ENCODE data around the gene SRSF8.
"Not testable (repeated sequence)": the region's sequence is repeated elsewhere in the genome, so short reads cannot be mapped to it uniquely, and the experiment has no call there.

SRSF8 gene

DNA sequence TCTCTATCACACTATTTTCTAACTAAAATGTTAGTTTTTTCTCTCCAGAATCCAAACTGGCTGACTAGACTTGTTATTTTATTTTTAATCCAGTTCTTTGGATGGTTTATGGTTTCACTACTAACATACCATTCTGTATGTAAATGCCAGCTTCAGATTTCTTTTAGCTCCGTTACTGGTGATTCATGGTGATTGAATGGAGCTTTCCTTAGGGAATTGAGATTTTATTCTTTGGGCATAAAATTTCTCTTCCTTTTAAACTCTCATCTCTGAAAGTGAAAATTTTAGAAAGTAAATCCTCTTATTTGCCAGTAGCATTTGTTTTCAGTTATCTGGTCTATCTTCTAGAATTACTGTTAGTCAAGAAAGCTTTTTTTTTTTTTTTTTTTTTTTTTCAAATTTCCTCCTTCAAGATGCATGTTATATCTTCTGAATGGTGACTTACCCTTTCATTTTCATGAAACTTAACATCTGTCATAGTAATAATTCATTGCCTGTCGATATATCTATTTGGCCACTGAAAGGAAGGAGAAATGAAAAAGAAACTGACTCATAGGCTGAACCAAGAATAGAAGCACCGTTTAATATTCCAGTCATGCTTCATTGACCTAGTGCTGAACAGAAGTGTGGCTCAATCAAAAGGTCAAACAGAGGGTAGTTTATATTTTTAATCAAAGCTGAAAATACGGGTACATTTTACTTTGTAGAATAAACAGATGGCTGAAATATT is 29.3 kb downstream of the SRSF8 start:
- peak; percentile 51 for DNase-seq (ENCODE audit: low spot score)

DNA sequence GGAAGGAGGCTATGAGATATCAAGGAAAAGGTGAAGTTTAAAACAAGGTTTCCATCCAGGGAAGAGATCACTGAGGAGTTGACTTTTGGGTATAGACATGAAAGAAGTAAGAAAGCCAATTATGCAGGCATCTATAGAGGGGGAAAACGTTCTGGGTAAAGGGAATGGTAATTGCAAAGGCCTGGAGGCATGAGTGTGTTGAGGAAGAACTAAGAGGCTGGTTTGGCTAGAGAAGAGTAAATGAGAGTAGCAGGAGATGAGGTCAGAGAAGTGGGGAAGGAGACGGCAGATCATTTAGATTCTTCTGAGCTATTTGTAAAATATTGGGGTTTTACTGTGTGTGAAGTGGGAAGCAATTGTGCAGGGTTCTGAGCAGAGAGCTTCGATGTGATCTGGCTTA is 30.5 kb downstream of the SRSF8 start:
- no peak for DNase-seq (ENCODE audit: low spot score)

GRCh38 chr11:95098826-95099225 is 32.1 kb downstream of the SRSF8 start:
- DNase-seq (ENCODE audit: low spot score) = no peak

- no peak for DNase-seq (ENCODE audit: low spot score)
These were observed 33.5 kb downstream of the SRSF8 start for GRCh38 chr11:95100191-95100648.

GRCh38 chr11:95100856-95101507 is 34.3 kb downstream of the SRSF8 start:
- no peak for DNase-seq (ENCODE audit: low spot score)

- no peak for DNase-seq (ENCODE audit: low spot score)
These were observed 35.2 kb downstream of the SRSF8 start for GRCh38 chr11:95101935-95102334.

DNA sequence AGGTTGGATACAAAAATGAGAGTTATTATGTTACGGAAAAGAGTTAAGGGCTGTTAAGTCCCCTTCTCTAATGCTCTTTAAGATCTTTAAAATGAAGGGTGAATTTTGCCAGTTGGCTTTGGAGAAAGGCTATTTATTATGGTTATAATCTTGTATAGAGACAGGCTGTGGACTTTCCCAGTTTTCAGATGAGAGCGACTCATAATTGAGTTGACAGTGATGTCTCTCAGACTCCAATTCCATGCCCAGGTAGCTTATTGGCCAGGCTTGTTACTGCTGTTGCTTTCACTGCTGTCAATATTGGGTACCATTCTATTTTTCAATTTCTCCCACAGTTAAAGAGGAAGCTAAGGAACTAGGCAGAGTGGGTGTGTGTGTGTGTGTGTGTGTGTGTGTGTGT is 36.0 kb downstream of the SRSF8 start:
- no peak for DNase-seq (ENCODE audit: low spot score)

- DNase-seq (ENCODE audit: low spot score) = no peak
These were observed 37.0 kb downstream of the SRSF8 start for GRCh38 chr11:95103701-95104100.

GRCh38 chr11:95104121-95104830 is 37.6 kb downstream of the SRSF8 start:
- DNase-seq (ENCODE audit: low spot score) = no peak

GRCh38 chr11:95104856-95105255 is 38.1 kb downstream of the SRSF8 start:
- no peak for DNase-seq (ENCODE audit: low spot score)

- peak; percentile 25 for DNase-seq (ENCODE audit: low spot score)
These were observed 41.5 kb downstream of the SRSF8 start for GRCh38 chr11:95108159-95108611.

DNA sequence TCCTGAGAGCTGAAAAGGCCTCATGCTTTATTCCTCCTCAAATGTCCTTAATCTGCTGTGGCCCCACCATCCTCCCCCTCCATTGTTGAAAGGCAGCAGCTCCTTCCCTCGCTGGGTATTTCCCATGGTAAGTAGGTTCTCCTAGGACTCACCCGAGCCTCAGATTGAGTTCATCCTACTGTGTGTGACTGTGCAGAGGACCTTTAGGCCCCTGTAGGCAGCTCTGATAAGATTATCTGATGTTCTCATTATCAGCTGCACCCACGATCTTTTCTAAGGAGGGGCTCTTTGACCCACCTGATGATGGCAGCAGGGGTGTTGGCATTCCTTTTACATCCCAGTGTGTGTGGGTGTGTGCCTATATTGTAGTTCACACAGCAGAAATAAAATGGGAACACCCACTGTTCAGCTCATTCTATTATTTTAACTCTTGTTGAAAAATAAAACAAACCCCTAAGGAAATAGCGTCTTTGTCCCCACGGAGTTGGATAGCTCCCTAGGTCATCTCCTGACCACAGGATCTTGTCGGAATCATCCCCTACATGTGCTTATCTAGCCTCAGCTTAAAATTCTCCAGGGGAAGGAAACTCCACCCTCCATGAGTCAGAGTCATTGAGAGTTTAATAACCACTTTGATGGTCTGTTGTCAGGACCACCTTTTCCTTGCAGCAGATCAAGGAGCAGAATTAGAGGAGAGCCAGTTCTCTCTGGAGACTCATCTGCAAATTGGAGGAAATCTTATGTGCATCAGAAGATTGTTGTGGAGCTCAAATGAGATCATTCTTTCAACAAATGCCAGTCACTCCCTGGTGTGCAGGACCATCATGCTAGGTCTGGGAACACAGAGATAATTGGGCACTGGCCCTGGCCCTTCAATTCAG is 42.2 kb downstream of the SRSF8 start:
- no peak for DNase-seq (ENCODE audit: low spot score)

DNA sequence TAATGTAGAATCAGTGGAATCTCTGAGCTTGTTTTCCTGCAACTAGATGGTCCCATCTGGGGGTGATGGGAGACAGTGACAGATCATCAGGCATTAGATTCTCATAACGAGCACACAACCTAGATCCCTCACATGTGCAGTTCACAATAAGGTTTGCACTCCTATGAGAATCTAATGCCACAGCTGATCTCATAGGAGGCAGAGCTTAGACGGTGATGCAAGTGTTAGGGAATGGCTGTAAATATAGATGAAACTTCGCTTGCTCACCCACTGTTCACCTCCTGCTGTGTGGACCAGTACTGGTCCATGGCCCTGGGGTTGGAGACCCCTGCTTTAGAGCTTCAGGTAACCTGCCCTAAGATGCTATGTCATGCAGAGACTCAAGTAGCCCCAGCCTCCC is 44.8 kb downstream of the SRSF8 start:
- DNase-seq (ENCODE audit: low spot score) = not testable (repeated sequence)

GRCh38 chr11:95111923-95112540 is 45.3 kb downstream of the SRSF8 start:
- no peak for DNase-seq (ENCODE audit: low spot score)

- DNase-seq (ENCODE audit: low spot score) = no peak
These were observed 48.9 kb downstream of the SRSF8 start for GRCh38 chr11:95115597-95115996.

GRCh38 chr11:95119361-95120060 is 52.8 kb downstream of the SRSF8 start:
- DNase-seq (ENCODE audit: low spot score) = no peak

Measured in AG08396 (cell line).